D721Med (cell line): ENCODE results near the gene CTBP2.

Source experiments
- DNase-seq: peaks from one replicate; pipeline ENCODE4 v3.0.0; 2011; ENCODE audit warnings: low spot score; ENCODE audit not compliant: insufficient read length
- FAIRE-seq: peaks from 2 replicates; lab custom pipeline; 2011; peaks lifted over from hg19 to GRCh38; lab: Jason Lieb, UNC
- TF ChIP-seq, protein P1 (sequence below): IDR thresholded peaks from 2 replicates; pipeline ENCODE4 v1.5.1; 2012; ENCODE audit warnings: mild to moderate bottlenecking, control low read depth; ENCODE audit not compliant: insufficient read depth; ENCODE audit errors: missing control alignments

Gene CTBP2

DNA sequence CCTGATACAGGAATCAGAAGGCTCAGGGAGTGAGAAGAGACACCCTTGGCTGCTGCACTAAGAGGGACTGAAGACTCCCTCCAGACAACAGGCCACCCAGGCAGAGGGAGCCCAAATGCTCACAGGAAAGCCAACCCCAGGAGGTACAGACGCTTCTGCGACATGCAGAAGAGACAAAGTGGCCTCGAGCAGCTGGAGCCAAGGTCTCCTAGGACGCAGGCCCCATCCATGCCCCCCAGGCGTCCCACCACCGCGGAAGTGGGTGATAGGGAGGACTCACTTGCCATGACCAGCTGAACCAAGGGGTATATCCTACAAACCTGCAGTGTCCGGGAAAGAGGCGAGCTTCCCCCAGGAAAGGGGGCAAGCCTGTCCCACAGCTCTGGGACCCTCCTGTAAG lies 56.9 kb downstream of the CTBP2 start:
- DNase-seq, result no peak
- no peak for FAIRE-seq
- TF ChIP-seq, protein P1, sequence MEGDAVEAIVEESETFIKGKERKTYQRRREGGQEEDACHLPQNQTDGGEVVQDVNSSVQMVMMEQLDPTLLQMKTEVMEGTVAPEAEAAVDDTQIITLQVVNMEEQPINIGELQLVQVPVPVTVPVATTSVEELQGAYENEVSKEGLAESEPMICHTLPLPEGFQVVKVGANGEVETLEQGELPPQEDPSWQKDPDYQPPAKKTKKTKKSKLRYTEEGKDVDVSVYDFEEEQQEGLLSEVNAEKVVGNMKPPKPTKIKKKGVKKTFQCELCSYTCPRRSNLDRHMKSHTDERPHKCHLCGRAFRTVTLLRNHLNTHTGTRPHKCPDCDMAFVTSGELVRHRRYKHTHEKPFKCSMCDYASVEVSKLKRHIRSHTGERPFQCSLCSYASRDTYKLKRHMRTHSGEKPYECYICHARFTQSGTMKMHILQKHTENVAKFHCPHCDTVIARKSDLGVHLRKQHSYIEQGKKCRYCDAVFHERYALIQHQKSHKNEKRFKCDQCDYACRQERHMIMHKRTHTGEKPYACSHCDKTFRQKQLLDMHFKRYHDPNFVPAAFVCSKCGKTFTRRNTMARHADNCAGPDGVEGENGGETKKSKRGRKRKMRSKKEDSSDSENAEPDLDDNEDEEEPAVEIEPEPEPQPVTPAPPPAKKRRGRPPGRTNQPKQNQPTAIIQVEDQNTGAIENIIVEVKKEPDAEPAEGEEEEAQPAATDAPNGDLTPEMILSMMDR, result no peak

DNA sequence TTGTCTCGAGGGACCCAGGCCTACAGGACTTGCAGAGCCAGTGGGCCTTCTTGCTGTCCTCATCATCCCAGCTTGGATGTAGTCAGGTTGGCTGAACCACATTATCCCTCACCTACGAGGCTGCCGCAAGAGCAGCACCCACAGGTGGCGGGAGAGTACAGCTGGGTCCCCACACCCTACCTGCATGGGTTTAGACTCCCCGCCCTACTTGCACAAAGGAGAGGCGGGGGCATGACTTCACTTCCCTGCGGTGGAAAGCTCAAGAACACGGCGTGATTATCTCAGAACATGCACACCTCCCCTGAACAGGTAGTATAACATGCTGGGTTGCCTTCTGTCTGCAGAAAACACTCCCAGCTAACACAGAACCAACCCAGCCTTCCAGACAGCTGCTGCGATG lies 57.5 kb downstream of the CTBP2 start:
- DNase-seq (no peak), FAIRE-seq (no peak)
- TF ChIP-seq, protein P1, result no peak

DNA sequence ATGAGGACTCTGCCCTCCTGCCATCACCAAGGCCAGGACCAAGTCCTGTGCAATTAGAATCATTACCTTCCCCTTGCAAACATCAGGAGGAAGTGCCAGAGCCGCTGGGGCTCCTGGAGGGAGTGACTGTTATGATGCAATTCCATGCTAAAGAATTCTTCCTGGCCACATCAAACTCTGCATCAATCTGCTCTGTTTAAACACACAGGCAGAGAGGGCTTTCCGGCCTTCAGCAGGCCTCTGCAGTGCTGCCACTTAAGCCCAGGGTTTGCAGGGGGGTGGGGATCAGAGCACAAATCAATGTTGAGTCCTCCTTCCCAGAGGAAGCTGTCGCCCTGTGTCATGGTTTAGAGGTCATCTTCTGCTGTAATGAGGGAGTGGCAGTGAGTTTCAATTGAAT lies 58.1 kb downstream of the CTBP2 start:
- DNase-seq (no peak), FAIRE-seq (no peak)
- TF ChIP-seq, protein P1, result no peak

DNA sequence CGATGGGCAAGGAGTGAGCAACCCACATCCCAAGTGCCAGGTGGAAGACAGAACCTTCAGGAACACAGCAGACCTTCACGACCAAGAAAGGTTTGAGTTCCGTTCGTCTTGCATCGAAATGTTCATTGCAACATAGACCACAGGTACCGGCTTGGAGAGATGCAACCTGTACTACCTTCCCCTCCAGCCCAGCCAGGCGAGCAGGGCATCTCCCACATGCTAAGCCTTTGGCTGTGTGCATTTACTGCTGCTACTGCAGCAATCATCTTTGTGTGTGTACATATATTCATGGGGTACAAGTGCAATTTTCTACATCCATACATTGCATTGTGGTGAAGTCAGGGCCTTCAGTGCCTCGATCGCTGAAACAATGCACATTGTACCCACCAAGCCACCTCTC lies 58.8 kb downstream of the CTBP2 start:
- FAIRE-seq (no peak), DNase-seq (no peak)
- TF ChIP-seq, protein P1, result no peak

DNA sequence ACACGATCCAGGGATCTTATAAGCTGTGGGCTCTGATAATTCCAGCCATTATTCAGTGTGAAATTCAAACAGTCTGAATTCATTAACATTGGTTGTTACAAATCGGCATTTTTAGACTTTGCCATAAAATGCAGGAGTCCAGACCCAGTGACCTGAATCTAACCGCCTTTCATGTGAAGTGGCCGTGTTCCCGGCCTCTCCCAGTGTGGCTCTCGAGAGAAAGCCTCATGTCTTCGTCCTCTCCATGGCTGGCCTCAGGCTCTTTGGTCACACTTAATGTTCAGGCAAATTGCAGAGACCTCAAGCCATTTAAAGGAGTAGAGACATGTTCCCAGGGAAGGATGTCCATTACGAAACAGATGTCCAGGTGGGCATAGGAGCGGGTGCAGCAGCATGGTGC lies 59.3 kb downstream of the CTBP2 start:
- TF ChIP-seq, protein P1, result no peak
- no peak for FAIRE-seq
- DNase-seq, result no peak

DNA sequence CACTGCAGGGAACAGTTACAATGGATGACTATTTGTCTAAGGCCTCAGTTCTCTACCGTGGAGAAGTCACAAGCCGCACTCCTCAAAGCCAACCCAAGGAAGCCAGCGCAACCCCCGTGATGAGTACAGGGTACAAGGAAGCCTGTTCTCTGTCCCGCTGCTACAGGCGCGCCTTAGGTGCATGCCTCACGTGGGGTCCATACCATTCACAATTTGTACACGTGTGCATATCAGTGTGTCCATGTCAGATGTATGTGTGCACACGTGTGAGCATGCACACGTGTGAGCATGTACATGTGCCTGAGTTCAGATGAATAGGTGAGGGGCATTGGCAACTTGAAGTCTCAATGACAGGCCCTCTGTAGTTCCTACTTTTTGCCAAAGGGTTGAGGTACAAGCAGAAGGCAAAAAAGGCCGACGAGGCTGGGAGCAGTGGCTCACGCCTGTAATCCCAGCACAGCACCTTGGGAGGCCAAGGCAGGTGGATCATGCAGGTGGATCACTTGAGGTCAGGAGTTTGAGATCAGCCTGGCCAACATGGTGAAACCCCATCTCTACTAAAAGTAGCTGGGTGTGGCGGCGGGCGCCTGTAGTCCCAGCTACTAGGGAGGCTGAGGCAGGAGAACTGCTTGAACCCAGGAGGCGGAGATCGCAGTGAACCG lies 62.8 kb downstream of the CTBP2 start:
- FAIRE-seq, result no peak
- TF ChIP-seq, protein P1, result no peak

DNA sequence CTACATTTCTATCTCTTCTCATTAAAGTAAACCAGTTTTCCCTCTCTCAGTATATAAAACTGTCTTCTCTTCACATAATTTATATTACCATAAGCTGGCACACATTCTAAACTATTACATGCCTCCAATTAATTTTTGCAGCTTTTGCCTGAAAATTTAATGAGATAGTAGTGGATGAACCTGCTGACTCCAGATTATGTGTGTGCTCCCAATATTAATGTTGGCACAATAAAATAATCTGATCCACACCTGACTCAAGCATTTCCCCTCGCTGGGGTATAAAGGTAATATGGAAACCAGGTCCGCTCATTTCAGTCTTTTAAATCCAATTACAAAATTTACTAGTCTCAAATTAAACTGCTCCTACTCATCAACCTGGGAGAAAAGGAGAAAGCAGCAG lies 63.4 kb downstream of the CTBP2 start:
- DNase-seq (no peak), FAIRE-seq (no peak)
- TF ChIP-seq, protein P1, result no peak

More for the DNA sequence above, 62.8 kb downstream of the CTBP2 start:
- no peak for DNase-seq
